A549 (cell line): ENCODE results near the gene TMEM132D. TPM values are rescaled to one million over a fixed set of nuclear protein-coding genes. Genes with fewer than 3 reads are reported as not detected.

ENCODE experiments used
- ATAC-seq, 2 experiments: fragments of 200-7000 bp in 1 of 2; fragments of >200 bp in 1 of 2; cut with Nextera tagmentation in 1 of 2; cut with Tn5 transposase in 1 of 2; 3 replicates each; pipeline versions ENCODE4 v1.8.0 to v1.9.1; 2018 to 2020; ENCODE audit warnings: mild to moderate bottlenecking in 1 of 2, moderate library complexity in 1 of 2
- CTCF ChIA-PET: fragments of 300-600 bp; sonication (Branson Sonifier 250); formaldehyde crosslinking; extraction: SDS; loops from one replicate; lab custom pipeline; 2021; ENCODE audit warnings: antibody characterized with exemption, inconsistent platforms; lab: Yijun Ruan, JAX
- POLR2A ChIA-PET: fragments of 350-600 bp; formaldehyde crosslinking; extraction: SDS; loops from one replicate; lab custom pipeline; 2021; ENCODE audit warnings: antibody characterized with exemption, inconsistent platforms; lab: Yijun Ruan, JAX
- DNase-seq, 2 experiments: peaks; one replicate each; pipeline versions ENCODE4 v3.0.0 to v3.0.0-alpha.2; 2011 to 2016; ENCODE audit warnings: low read depth in 1 of 2, low spot score in 1 of 2
- FAIRE-seq: peaks from 2 replicates; lab custom pipeline; 2011; peaks lifted over from hg19 to GRCh38; lab: Jason Lieb, UNC
- H3K27ac ChIP-seq, 2 experiments: fragments of >200 bp; sonication (Bioruptor Twin); formaldehyde crosslinking; 3 replicates each; pipeline ENCODE4 v1.5.1; 2016 to 2017
- H3K4me1 ChIP-seq: fragments of >200 bp; sonication (Bioruptor Twin); formaldehyde crosslinking; 3 replicates; pipeline ENCODE4 v1.6.1; 2016
- H3K4me2 ChIP-seq: fragments of >200 bp; sonication (Bioruptor Twin); formaldehyde crosslinking; 3 replicates; pipeline ENCODE4 v1.6.1; 2016
- H3K4me3 ChIP-seq: fragments of >200 bp; sonication (Bioruptor Twin); formaldehyde crosslinking; 3 replicates; pipeline ENCODE4 v1.5.1; 2016
- H3K9me3 ChIP-seq: fragments of >200 bp; sonication (Bioruptor Twin); formaldehyde crosslinking; 3 replicates; pipeline ENCODE4 v1.6.1; 2016
- CBX2 ChIP-seq: fragments of 200-600 bp; sonication (generic); IDR thresholded peaks from 2 replicates; pipeline ENCODE4 v1.6.1; 2016; ENCODE audit warnings: low read depth, mild to moderate bottlenecking, borderline replicate concordance
- CBX8 ChIP-seq: fragments of 200-600 bp; sonication (generic); IDR thresholded peaks from 2 replicates; pipeline ENCODE4 v1.6.1; 2016
- CHD4 ChIP-seq: fragments of 200-600 bp; sonication (generic); IDR thresholded peaks from 2 replicates; pipeline ENCODE4 v1.6.1; 2016; ENCODE audit warnings: antibody characterized with exemption, mild to moderate bottlenecking, borderline replicate concordance
- EHF ChIP-seq: fragments of 250-450 bp; sonication (Bioruptor Pico); IDR thresholded peaks from 2 replicates; pipeline ENCODE4 v1.5.0; 2020; ENCODE audit warnings: mild to moderate bottlenecking
- EP300 ChIP-seq, 2 experiments: fragments of >200 bp; sonication (Bioruptor Twin); formaldehyde crosslinking; IDR thresholded peaks; 2 replicates in 1 of 2; 3 replicates in 1 of 2; pipeline ENCODE4 v1.6.1; 2016 to 2017
- FOXS1 ChIP-seq: fragments of 250-450 bp; sonication (Bioruptor Pico); IDR thresholded peaks from 2 replicates; pipeline ENCODE4 v1.5.0; 2020; ENCODE audit warnings: mild to moderate bottlenecking, moderate library complexity
- HEYL ChIP-seq: fragments of 250-450 bp; sonication (Bioruptor Pico); IDR thresholded peaks from 2 replicates; pipeline ENCODE4 v1.8.0; 2021; ENCODE audit warnings: mild to moderate bottlenecking, moderate library complexity
- HOXB13 ChIP-seq: fragments of 250-450 bp; sonication (Bioruptor Pico); IDR thresholded peaks from 2 replicates; pipeline ENCODE4 v1.5.0; 2020; ENCODE audit warnings: low read depth, mild to moderate bottlenecking, moderate library complexity
- MAFK ChIP-seq: fragments of 450-650 bp; IDR thresholded peaks from 2 replicates; pipeline ENCODE4 v1.6.1; 2014; ENCODE audit not compliant: partially characterized antibody
- MAZ ChIP-seq: fragments of 150-350 bp; IDR thresholded peaks from 2 replicates; pipeline ENCODE4 v1.6.1; 2014; ENCODE audit warnings: antibody characterized with exemption, low read depth, low read length, borderline replicate concordance
- MYC ChIP-seq: IDR thresholded peaks from 2 replicates; pipeline ENCODE4 v1.6.1; 2012; ENCODE audit warnings: mild to moderate bottlenecking, inconsistent platforms, low read length, improper control_type of control experiment, borderline replicate concordance
- POLR2AphosphoS2 ChIP-seq: conservative IDR thresholded peaks from 2 replicates; pipeline ENCODE4 v1.6.1; 2012; ENCODE audit warnings: low read length, improper control_type of control experiment, inconsistent platforms
- RFX5 ChIP-seq: fragments of 450-650 bp; IDR thresholded peaks from 2 replicates; pipeline ENCODE4 v1.7.1; 2014; ENCODE audit warnings: antibody characterized with exemption, mild to moderate bottlenecking, moderate library complexity
- TP53 ChIP-seq: fragments of 250-450 bp; sonication (Bioruptor Pico); IDR thresholded peaks from 2 replicates; pipeline ENCODE4 v1.5.0; 2021; ENCODE audit warnings: mild to moderate bottlenecking, moderate library complexity
- ZFP36 ChIP-seq: fragments of 450-650 bp; IDR thresholded peaks from 2 replicates; pipeline ENCODE4 v1.6.1; 2014; ENCODE audit warnings: borderline replicate concordance; ENCODE audit not compliant: partially characterized antibody
- ZNF302 ChIP-seq: fragments of 250-450 bp; sonication (Bioruptor Pico); IDR thresholded peaks from 2 replicates; pipeline ENCODE4 v1.9.0; 2021; ENCODE audit warnings: inconsistent platforms, mild to moderate bottlenecking, moderate library complexity
- ZSCAN20 ChIP-seq: fragments of 250-450 bp; sonication (Bioruptor Pico); IDR thresholded peaks from 2 replicates; pipeline ENCODE4 v1.8.0; 2022; ENCODE audit warnings: mild to moderate bottlenecking, moderate library complexity
- WGBS: methylation state at CpG from one replicate; pipeline ENCODE4 v1.1.6; 2017; ENCODE audit errors: missing lambda C conversion rate; 5-methylcytosine and 5-hydroxymethylcytosine counted together
- polyA plus RNA-seq, 4 experiments: library from polyadenylated mRNA; depleted of rRNA in 3 of 4; stranded (reverse); fragments of >200 nt; fragmentation: RNase III in 1 of 4; extraction: RNeasy Plus Mini Kit Qiagen cat#74134 plus additional on column Dnase treatment in 1 of 4; gene quantifications; 2 replicates in 3 of 4; 3 replicates in 1 of 4; pipeline ENCODE4 v1.2.3, GENCODE V29; 2011 to 2017
- TF ChIP-seq, protein P1 (sequence below): fragments of >200 bp; sonication (Bioruptor Twin); formaldehyde crosslinking; IDR thresholded peaks from 3 replicates; pipeline ENCODE4 v1.5.1; 2016
- TF ChIP-seq, protein P2 (sequence below): IDR thresholded peaks from 2 replicates; pipeline ENCODE4 v1.6.1; 2012
- TF ChIP-seq, protein P3 (sequence below): IDR thresholded peaks from 2 replicates; pipeline ENCODE4 v1.6.1; 2012
- TF ChIP-seq, protein P4 (sequence below): IDR thresholded peaks from 2 replicates; pipeline ENCODE4 v1.6.1; 2012; ENCODE audit warnings: low read depth, borderline replicate concordance

Gene TMEM132D
- polyA plus RNA-seq, 2 of the 4 experiments (the other 2 are of a cell fraction) = not detected

DNA sequence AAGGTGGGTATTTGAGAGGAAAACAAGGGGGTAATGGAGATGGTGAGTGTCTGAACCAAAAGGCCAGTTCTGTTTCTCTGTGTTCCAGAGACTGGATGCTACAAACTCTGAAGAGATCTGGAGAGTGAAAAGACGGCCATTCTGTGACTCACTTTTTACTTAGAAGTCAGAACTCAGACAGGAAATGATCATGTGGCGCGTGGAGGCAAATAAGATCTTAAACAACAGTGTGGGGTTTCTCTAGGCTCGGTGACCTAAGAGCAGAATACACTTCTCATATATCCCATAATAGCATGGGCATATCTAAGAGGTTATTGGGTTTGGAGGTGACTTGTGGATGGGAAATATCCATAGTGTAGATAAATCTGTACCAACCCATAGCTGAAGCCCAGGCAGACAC, 463.5 kb downstream of the TMEM132D start:
- no peak for TF ChIP-seq HEYL (CRISPR knock-in tag)
- no peak for TF ChIP-seq MYC
- TF ChIP-seq, protein P1, sequence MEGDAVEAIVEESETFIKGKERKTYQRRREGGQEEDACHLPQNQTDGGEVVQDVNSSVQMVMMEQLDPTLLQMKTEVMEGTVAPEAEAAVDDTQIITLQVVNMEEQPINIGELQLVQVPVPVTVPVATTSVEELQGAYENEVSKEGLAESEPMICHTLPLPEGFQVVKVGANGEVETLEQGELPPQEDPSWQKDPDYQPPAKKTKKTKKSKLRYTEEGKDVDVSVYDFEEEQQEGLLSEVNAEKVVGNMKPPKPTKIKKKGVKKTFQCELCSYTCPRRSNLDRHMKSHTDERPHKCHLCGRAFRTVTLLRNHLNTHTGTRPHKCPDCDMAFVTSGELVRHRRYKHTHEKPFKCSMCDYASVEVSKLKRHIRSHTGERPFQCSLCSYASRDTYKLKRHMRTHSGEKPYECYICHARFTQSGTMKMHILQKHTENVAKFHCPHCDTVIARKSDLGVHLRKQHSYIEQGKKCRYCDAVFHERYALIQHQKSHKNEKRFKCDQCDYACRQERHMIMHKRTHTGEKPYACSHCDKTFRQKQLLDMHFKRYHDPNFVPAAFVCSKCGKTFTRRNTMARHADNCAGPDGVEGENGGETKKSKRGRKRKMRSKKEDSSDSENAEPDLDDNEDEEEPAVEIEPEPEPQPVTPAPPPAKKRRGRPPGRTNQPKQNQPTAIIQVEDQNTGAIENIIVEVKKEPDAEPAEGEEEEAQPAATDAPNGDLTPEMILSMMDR = no peak
- TF ChIP-seq EHF = no peak
- TF ChIP-seq MAZ = no peak
- TF ChIP-seq ZFP36 = no peak
- no peak for TF ChIP-seq RFX5
- H3K4me3 ChIP-seq = no peak overlapping the region
- WGBS = 3% methylated on average over 4 of the region's 4 CpGs
- no peak for DNase-seq
- no peak overlapping the region for H3K4me2 ChIP-seq
- no peak for ATAC-seq
- FAIRE-seq = no peak
- H3K4me1 ChIP-seq = no peaks in the 10 kb centered on the region
- ChIA-PET POLR2A (no interaction called here), CTCF (no interaction called here)
- H3K27ac ChIP-seq = no peak overlapping the region
- H3K9me3 ChIP-seq = no peaks in the 10 kb centered on the region; the same call in 2 of the 3 replicates

DNA sequence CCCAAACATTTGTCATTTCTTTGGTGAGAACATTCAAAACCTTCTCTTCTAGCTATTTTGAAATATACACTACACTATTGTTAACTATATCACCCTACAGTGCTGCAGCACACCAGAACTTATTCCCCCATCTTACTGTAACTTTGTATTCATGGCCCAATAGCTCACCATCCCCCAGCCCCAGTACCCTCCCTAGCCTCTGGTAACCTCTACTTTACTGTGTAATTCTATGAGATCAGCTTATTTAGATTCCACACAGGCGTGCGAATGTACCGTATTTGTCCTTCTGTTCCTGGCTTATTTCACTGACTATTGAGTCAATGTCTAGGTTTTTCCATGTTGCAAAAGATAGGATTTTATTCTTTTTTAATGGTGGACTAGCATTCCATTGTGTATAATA, 469.0 kb downstream of the TMEM132D start:
- WGBS = 76% methylated on average over 3 of the region's 3 CpGs
- no peaks in the 10 kb centered on the region for H3K4me1 ChIP-seq
- ATAC-seq (no peak), FAIRE-seq (no peak), DNase-seq (no peak)
- no peak overlapping the region for H3K4me2 ChIP-seq
- no peak overlapping the region for H3K4me3 ChIP-seq
- H3K27ac ChIP-seq = no peak overlapping the region
- ChIA-PET CTCF (no interaction called here), POLR2A (no interaction called here)
- TF ChIP-seq CHD4 = no peak
- TF ChIP-seq CBX8 = no peak
- TF ChIP-seq, protein P2, sequence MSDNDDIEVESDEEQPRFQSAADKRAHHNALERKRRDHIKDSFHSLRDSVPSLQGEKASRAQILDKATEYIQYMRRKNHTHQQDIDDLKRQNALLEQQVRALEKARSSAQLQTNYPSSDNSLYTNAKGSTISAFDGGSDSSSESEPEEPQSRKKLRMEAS = no peak
- TF ChIP-seq POLR2AphosphoS2 = no peak
- no peak for TF ChIP-seq ZNF302 (CRISPR knock-in tag)
- no peak for TF ChIP-seq EHF
- no peak for TF ChIP-seq ZSCAN20 (CRISPR knock-in tag)
- TF ChIP-seq MAZ = no peak
- no peak for TF ChIP-seq EP300 (IDR thresholded peaks at IDR 0.05)
- TF ChIP-seq MYC = no peak
- TF ChIP-seq FOXS1 (CRISPR knock-in tag) = no peak
- TF ChIP-seq CBX2 = no peak
- TF ChIP-seq HOXB13 (CRISPR knock-in tag) = no peak
- TF ChIP-seq, protein P3, sequence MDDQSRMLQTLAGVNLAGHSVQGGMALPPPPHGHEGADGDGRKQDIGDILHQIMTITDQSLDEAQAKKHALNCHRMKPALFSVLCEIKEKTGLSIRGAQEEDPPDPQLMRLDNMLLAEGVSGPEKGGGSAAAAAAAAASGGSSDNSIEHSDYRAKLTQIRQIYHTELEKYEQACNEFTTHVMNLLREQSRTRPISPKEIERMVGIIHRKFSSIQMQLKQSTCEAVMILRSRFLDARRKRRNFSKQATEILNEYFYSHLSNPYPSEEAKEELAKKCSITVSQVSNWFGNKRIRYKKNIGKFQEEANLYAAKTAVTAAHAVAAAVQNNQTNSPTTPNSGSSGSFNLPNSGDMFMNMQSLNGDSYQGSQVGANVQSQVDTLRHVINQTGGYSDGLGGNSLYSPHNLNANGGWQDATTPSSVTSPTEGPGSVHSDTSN = no peak
- no peak for TF ChIP-seq MAFK
- no peak for TF ChIP-seq TP53 (CRISPR knock-in tag)
- no peak for TF ChIP-seq ZFP36
- TF ChIP-seq, protein P4, sequence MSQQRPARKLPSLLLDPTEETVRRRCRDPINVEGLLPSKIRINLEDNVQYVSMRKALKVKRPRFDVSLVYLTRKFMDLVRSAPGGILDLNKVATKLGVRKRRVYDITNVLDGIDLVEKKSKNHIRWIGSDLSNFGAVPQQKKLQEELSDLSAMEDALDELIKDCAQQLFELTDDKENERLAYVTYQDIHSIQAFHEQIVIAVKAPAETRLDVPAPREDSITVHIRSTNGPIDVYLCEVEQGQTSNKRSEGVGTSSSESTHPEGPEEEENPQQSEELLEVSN = no peak
- H3K9me3 ChIP-seq = no peaks in the 10 kb centered on the region; the same call in 2 of the 3 replicates
